CD4-positive, alpha-beta T cell (primary cell): ENCODE measurements around the gene SCFD2. TPM values are rescaled to one million over a fixed set of nuclear protein-coding genes. Genes with fewer than 3 reads are reported as not detected.
"Not testable (repeated sequence)": the region's sequence is repeated elsewhere in the genome, so short reads cannot be mapped to it uniquely, and the experiment has no call there.

Source experiments
- ATAC-seq: fragments of 200-7000 bp; cut with Tn5 transposase; one replicate; pipeline ENCODE4 v1.10.0; 2022; ENCODE audit warnings: mild to moderate bottlenecking; ENCODE audit not compliant: poor library complexity
- CTCF ChIA-PET: fragments of 350-600 bp; sonication (Branson Sonifier 250); formaldehyde crosslinking; loops from one replicate; lab custom pipeline; 2021; ENCODE audit warnings: antibody characterized with exemption, inconsistent platforms; lab: Charles Lee
- POLR2A ChIA-PET: fragments of 350-600 bp; sonication (Branson Sonifier 250); formaldehyde crosslinking; loops from one replicate; lab custom pipeline; 2021; ENCODE audit warnings: antibody characterized with exemption, inconsistent platforms; lab: Charles Lee
- DNase-seq, 14 experiments: peaks; one replicate each; pipeline ENCODE4 v3.0.0-alpha.2; 2013 to 2020; ENCODE audit warnings: mixed read lengths in 2 of 14
- H3K27ac ChIP-seq, 2 donors: one replicate each; pipeline versions ENCODE4 v1.5.1 to v1.7.0; 2013; ENCODE audit warnings: low read length in 2 of 2, low read depth in 1 of 2, mild to moderate bottlenecking in 1 of 2
- H3K27me3 ChIP-seq, 2 experiments: 1 replicate in 1 of 2; 2 replicates in 1 of 2; pipeline versions ENCODE4 v1.6.1 to v1.7.0; 2013; ENCODE audit warnings: low read length in 2 of 2, control low read depth in 1 of 2, mild to moderate bottlenecking in 1 of 2, moderate library complexity in 1 of 2; ENCODE audit not compliant: insufficient read depth in 2 of 2, control insufficient read depth in 1 of 2
- H3K36me3 ChIP-seq: one replicate; pipeline ENCODE4 v1.6.1; 2013; ENCODE audit warnings: low read length, control low read depth; ENCODE audit not compliant: insufficient read depth
- H3K4me1 ChIP-seq: one replicate; pipeline ENCODE4 v1.6.1; 2013; ENCODE audit warnings: low read length, control low read depth; ENCODE audit not compliant: insufficient read depth
- H3K4me3 ChIP-seq: one replicate; pipeline ENCODE4 v1.5.1; 2013; ENCODE audit warnings: mild to moderate bottlenecking, low read length, moderate library complexity
- H3K9me3 ChIP-seq, 2 experiments: 1 replicate in 1 of 2; 2 replicates in 1 of 2; pipeline versions ENCODE4 v1.6.1 to v1.7.0; 2013; ENCODE audit warnings: low read length in 2 of 2, mild to moderate bottlenecking in 2 of 2, control low read depth in 1 of 2, moderate library complexity in 1 of 2; ENCODE audit not compliant: control insufficient read depth in 1 of 2, insufficient read depth in 1 of 2
- H3K27ac Mint-ChIP-seq: one replicate; pipeline ENCODE4 v1.8.0; 2020; ENCODE audit warnings: mixed read lengths
- H3K27me3 Mint-ChIP-seq: one replicate; pipeline ENCODE4 v1.8.0; 2021; ENCODE audit warnings: mixed read lengths
- H3K36me3 Mint-ChIP-seq: one replicate; pipeline ENCODE4 v1.8.0; 2021; ENCODE audit warnings: low read depth, mixed read lengths
- H3K4me1 Mint-ChIP-seq: one replicate; pipeline ENCODE4 v1.8.0; 2021; ENCODE audit warnings: low read depth, mixed read lengths
- H3K4me3 Mint-ChIP-seq: one replicate; pipeline ENCODE4 v1.8.0; 2020; ENCODE audit warnings: mild to moderate bottlenecking, mixed read lengths
- H3K9me3 Mint-ChIP-seq: one replicate; pipeline ENCODE4 v1.8.0; 2020; ENCODE audit warnings: mixed read lengths
- CTCF ChIP-seq: fragments of 200-600 bp; IDR thresholded peaks from one replicate; pipeline ENCODE4 v1.8.0; 2022; ENCODE audit warnings: antibody characterized with exemption, mild to moderate bottlenecking
- intact Hi-C, 2 experiments: fragments of 100-400 bp; cut with DNase I in 1 of 2; cut with micrococcal nuclease in 1 of 2; formaldehyde crosslinking; loops; one replicate each; pipeline versions ENCODE4 v1.15.1 to v1.9.0; 2023 to 2025; cut with DNase I, micrococcal nuclease
- total RNA-seq, 174 experiments: library from RNA in 2 of 174; stranded (reverse) in 2 of 174; gene quantifications; one replicate each; pipeline ENCODE4 v1.2.3 and lab custom pipeline; 2021 to 2026

SCFD2 gene
- total RNA-seq, 2 experiments from 2014 or later, result 15.4 to 17.6 TPM

GRCh38 chr4:52836678-52837077 is 529.2 kb downstream of the SCFD2 start:
- POLR2A ChIA-PET, result no interaction called here
- Histone ChIP-seq H3K4me3 (no peak overlapping the region), H3K27me3 (peaks cover 0 to 3% of the 10 kb centered on the region in 2 experiments), H3K36me3 (no peaks in the 10 kb centered on the region), H3K27ac (no peak overlapping the region), H3K4me1 (no peaks in the 10 kb centered on the region), H3K9me3 (no peaks in the 10 kb centered on the region)
- ATAC-seq (no peak), DNase-seq (no peak)
- intact Hi-C loops, result no loop called here
- no peaks in the 10 kb centered on the region for H3K27me3 Mint-ChIP-seq
- no peak overlapping the region for H3K4me3 Mint-ChIP-seq
- CTCF ChIA-PET, result no interaction called here
- H3K27ac Mint-ChIP-seq, result no peak overlapping the region
- H3K9me3 Mint-ChIP-seq, result no peaks in the 10 kb centered on the region
- H3K4me1 Mint-ChIP-seq, result no peaks in the 10 kb centered on the region
- TF ChIP-seq CTCF, result no peak
- no peaks in the 10 kb centered on the region for H3K36me3 Mint-ChIP-seq

- no peaks in the 10 kb centered on the region for H3K9me3 ChIP-seq
- intact Hi-C loops, result no loop called here
- Mint-ChIP-seq H3K9me3 (no peaks in the 10 kb centered on the region), H3K27ac (no peak overlapping the region), H3K27me3 (no peaks in the 10 kb centered on the region), H3K4me3 (no peak overlapping the region), H3K4me1 (no peaks in the 10 kb centered on the region), H3K36me3 (no peaks in the 10 kb centered on the region)
- no peak overlapping the region for H3K27ac ChIP-seq
- DNase-seq, result no peak
- H3K36me3 ChIP-seq, result no peaks in the 10 kb centered on the region
- no peak overlapping the region for H3K4me3 ChIP-seq
- peaks cover 0 to 4% of the 10 kb centered on the region in 2 experiments for H3K27me3 ChIP-seq
- no peaks in the 10 kb centered on the region for H3K4me1 ChIP-seq
- no peak for ATAC-seq
- ChIA-PET CTCF (no interaction called here), POLR2A (no interaction called here)
- TF ChIP-seq CTCF, result no peak
Observed at GRCh38 chr4:52836120-52836519, 529.7 kb downstream of the SCFD2 start.

- H3K27ac ChIP-seq, H3K27me3 ChIP-seq, H3K4me3 Mint-ChIP-seq, H3K36me3 Mint-ChIP-seq, H3K4me1 ChIP-seq, H3K27me3 Mint-ChIP-seq, H3K36me3 ChIP-seq, POLR2A ChIA-PET, DNase-seq, CTCF ChIA-PET, H3K9me3 ChIP-seq, H3K9me3 Mint-ChIP-seq, intact Hi-C loops, H3K27ac Mint-ChIP-seq, H3K4me3 ChIP-seq, H3K4me1 Mint-ChIP-seq, ATAC-seq: not testable (repeated sequence)
Observed at GRCh38 chr4:52834641-52835456, 531.0 kb downstream of the SCFD2 start.
